Natural killer cell (primary cell): Measurements from ENCODE around the gene LYPD6B. TPM values are rescaled to one million over a fixed set of nuclear protein-coding genes. Genes with fewer than 3 reads are reported as not detected.

Experiments
- ATAC-seq, 3 donors: fragments of 150-1000 bp in 2 of 3; fragments of 200-7000 bp in 1 of 3; cut with Tn5 transposase; 1 replicate in 1 of 3; 2 replicates in 2 of 3; pipeline ENCODE4 v1.10.0; 2021; ENCODE audit warnings: mild to moderate bottlenecking in 2 of 3, moderate library complexity in 2 of 3
- DNase-seq, 2 donors: peaks; one replicate each; pipeline versions ENCODE4 v3.0.0 to v3.0.0-alpha.2; 2013 to 2021; ENCODE audit warnings: mixed read lengths in 1 of 2
- H3K27ac ChIP-seq: one replicate; pipeline ENCODE4 v1.5.1; 2013; ENCODE audit warnings: mild to moderate bottlenecking, low read length
- H3K27me3 ChIP-seq: one replicate; pipeline ENCODE4 v1.6.1; 2013; ENCODE audit warnings: low read length; ENCODE audit not compliant: control insufficient read depth, insufficient read depth
- H3K36me3 ChIP-seq: one replicate; pipeline ENCODE4 v1.6.1; 2013; ENCODE audit warnings: low read length; ENCODE audit not compliant: control insufficient read depth, insufficient read depth
- H3K4me1 ChIP-seq: one replicate; pipeline ENCODE4 v1.6.1; 2013; ENCODE audit warnings: low read length; ENCODE audit not compliant: control insufficient read depth, insufficient read depth
- H3K4me3 ChIP-seq: one replicate; pipeline ENCODE4 v1.5.1; 2013; ENCODE audit warnings: low read length
- H3K9me3 ChIP-seq: one replicate; pipeline ENCODE4 v1.6.1; 2013; ENCODE audit warnings: low read length; ENCODE audit not compliant: control insufficient read depth, insufficient read depth
- H3K27ac Mint-ChIP-seq, 2 donors: one replicate each; pipeline ENCODE4 v1.8.0; 2022; ENCODE audit warnings: mild to moderate bottlenecking in 2 of 2, mixed read lengths in 2 of 2, moderate library complexity in 1 of 2
- H3K27me3 Mint-ChIP-seq, 2 donors: one replicate each; pipeline ENCODE4 v1.8.0; 2022; ENCODE audit warnings: low read depth in 2 of 2, mixed read lengths in 2 of 2
- H3K36me3 Mint-ChIP-seq: one replicate; pipeline ENCODE4 v1.8.0; 2022; ENCODE audit warnings: mixed read lengths
- H3K4me1 Mint-ChIP-seq, 2 donors: one replicate each; pipeline ENCODE4 v1.8.0; 2022; ENCODE audit warnings: mixed read lengths in 2 of 2
- H3K4me3 Mint-ChIP-seq: one replicate; pipeline ENCODE4 v1.8.0; 2022; ENCODE audit warnings: mild to moderate bottlenecking, moderate library complexity, mixed read lengths
- H3K9me3 Mint-ChIP-seq, 2 donors: one replicate each; pipeline ENCODE4 v1.8.0; 2022; ENCODE audit warnings: mixed read lengths in 2 of 2
- CTCF ChIP-seq: fragments of 200-600 bp; IDR thresholded peaks from one replicate; pipeline ENCODE4 v1.8.0; 2022; ENCODE audit warnings: antibody characterized with exemption
- WGBS: methylation state at CpG from one replicate; pipeline ENCODE4 v1.1.7; 2013; ENCODE audit warnings: missing lambda C conversion rate; ENCODE audit not compliant: insufficient coverage; 5-methylcytosine and 5-hydroxymethylcytosine counted together
- intact Hi-C: fragments of 100-400 bp; cut with micrococcal nuclease; formaldehyde crosslinking; loops from one replicate; pipeline ENCODE4 v1.14.2; 2022
- total RNA-seq, 4 donors: library from RNA; stranded (reverse); fragments of 120-200 nt in 1 of 4; gene quantifications; one replicate each; pipeline versions ENCODE4 v1.2.3 to v1.2.4, GENCODE V29; 2013 to 2022

Gene LYPD6B
- total RNA-seq, 3 donors from 2014 or later (not counting 1 experiment from before 2014, with no cell fraction given) = not detected

- TF ChIP-seq CTCF = no peak
- Mint-ChIP-seq H3K27ac (no peak overlapping the region), H3K36me3 (no peaks in the 10 kb centered on the region), H3K4me1 (no peaks in the 10 kb centered on the region), H3K9me3 (no peaks in the 10 kb centered on the region), H3K27me3 (peaks cover 33 to 35% of the 10 kb centered on the region in 2 donors), H3K4me3 (no peak overlapping the region)
- WGBS = 92% methylated on average over 4 of the region's 4 CpGs
- H3K27ac ChIP-seq = no peak overlapping the region
- H3K36me3 ChIP-seq = no peaks in the 10 kb centered on the region
- H3K4me3 ChIP-seq = no peak overlapping the region
- H3K4me1 ChIP-seq = peaks cover 2% of the 10 kb centered on the region
- H3K27me3 ChIP-seq = peaks cover 5% of the 10 kb centered on the region
- intact Hi-C loops = no loop called here
- ATAC-seq = no peak
- no peak for DNase-seq
- no peaks in the 10 kb centered on the region for H3K9me3 ChIP-seq
These were observed 1.8 kb upstream of the LYPD6B start for GRCh38 chr2:149036507-149037293.

- no peak overlapping the region for H3K4me3 Mint-ChIP-seq
- H3K9me3 ChIP-seq = no peaks in the 10 kb centered on the region
- peaks cover 5% of the 10 kb centered on the region for H3K27me3 ChIP-seq
- H3K27ac ChIP-seq = no peak overlapping the region
- DNase-seq (no peak), ATAC-seq (no peak)
- intact Hi-C loops = no loop called here
- 60% methylated on average over 5 of the region's 8 CpGs for WGBS
- H3K4me3 ChIP-seq = no peak overlapping the region
- no peaks in the 10 kb centered on the region for H3K4me1 Mint-ChIP-seq
- H3K36me3 Mint-ChIP-seq = no peaks in the 10 kb centered on the region
- peaks cover 41 to 45% of the 10 kb centered on the region in 2 donors for H3K27me3 Mint-ChIP-seq
- H3K4me1 ChIP-seq = peaks cover 2% of the 10 kb centered on the region
- TF ChIP-seq CTCF = no peak
- no peak overlapping the region for H3K27ac Mint-ChIP-seq
- no peaks in the 10 kb centered on the region for H3K9me3 Mint-ChIP-seq
- H3K36me3 ChIP-seq = no peaks in the 10 kb centered on the region
These were observed 648 bp upstream of the LYPD6B start for GRCh38 chr2:149037851-149038250.

GRCh38 chr2:149039213-149039724 is 770 bp downstream of the LYPD6B start:
- Mint-ChIP-seq H3K9me3 (no peaks in the 10 kb centered on the region), H3K4me3 (no peak overlapping the region), H3K36me3 (no peaks in the 10 kb centered on the region), H3K27me3 (peaks cover 41 to 56% of the 10 kb centered on the region in 2 donors), H3K27ac (no peak overlapping the region), H3K4me1 (no peaks in the 10 kb centered on the region)
- DNase-seq (no peak), ATAC-seq (no peak)
- Histone ChIP-seq H3K4me3 (no peak overlapping the region), H3K36me3 (no peaks in the 10 kb centered on the region), H3K27me3 (peaks cover 5% of the 10 kb centered on the region), H3K4me1 (peaks cover 2% of the 10 kb centered on the region), H3K27ac (no peak overlapping the region), H3K9me3 (no peaks in the 10 kb centered on the region)
- TF ChIP-seq CTCF = no peak
- WGBS = 19% methylated on average over 10 of the region's 11 CpGs
- intact Hi-C loops = no loop called here
